Endothelial cell of umbilical vein (primary cell): ENCODE data around the gene CEP43. TPM values are rescaled to one million over a fixed set of nuclear protein-coding genes. Genes with fewer than 3 reads are reported as not detected.

Experiments
- BruUV-seq: library from RNA; stranded (reverse); fragments of 400-500 nt; replicated peaks from 2 replicates; lab custom pipeline; 2021; lab: Mats Ljungman, UMichigan
- CTCF ChIA-PET: fragments of 300-600, 350-600 bp; sonication (Branson Sonifier 250); formaldehyde crosslinking; loops from one replicate; lab custom pipeline; 2021; ENCODE audit warnings: antibody characterized with exemption, inconsistent platforms; lab: Charles Lee
- POLR2A ChIA-PET: fragments of 300-600, 350-600 bp; sonication (Branson Sonifier 250); formaldehyde crosslinking; loops from one replicate; lab custom pipeline; 2021; ENCODE audit warnings: antibody characterized with exemption, inconsistent platforms; lab: Charles Lee
- DNase-seq: peaks from one replicate; pipeline ENCODE4 v3.0.0-alpha.2; 2011; ENCODE audit warnings: low read depth, low spot score
- FAIRE-seq: peaks from 2 replicates; lab custom pipeline; 2011; peaks lifted over from hg19 to GRCh38; lab: Jason Lieb, UNC
- H2AFZ ChIP-seq: 2 replicates; pipeline ENCODE4 v1.6.0; 2012; ENCODE audit warnings: low read depth, low read length, control low read depth, inconsistent platforms
- H3K27ac ChIP-seq: 2 replicates; pipeline ENCODE4 v1.5.1; 2011; ENCODE audit warnings: low read depth, mild to moderate bottlenecking, control low read depth, low read length, moderate library complexity; ENCODE audit not compliant: insufficient read depth
- H3K27me3 ChIP-seq, 2 experiments: 2 replicates each; pipeline versions ENCODE4 v1.6.0 to v1.6.1; 2011; ENCODE audit warnings: low read length in 2 of 2, mixed read lengths in 1 of 2; ENCODE audit not compliant: control insufficient read depth in 2 of 2, insufficient read depth in 2 of 2
- H3K36me3 ChIP-seq, 2 experiments: 2 replicates in 1 of 2; 3 replicates in 1 of 2; pipeline ENCODE4 v1.5.1; 2011; ENCODE audit warnings: low read length in 2 of 2, mild to moderate bottlenecking in 1 of 2, moderate library complexity in 1 of 2; ENCODE audit not compliant: control insufficient read depth in 2 of 2, insufficient read depth in 2 of 2; ENCODE audit errors: extremely low read depth in 1 of 2
- H3K4me1 ChIP-seq: 3 replicates; pipeline ENCODE4 v1.5.1; 2011; ENCODE audit warnings: mild to moderate bottlenecking, low read length; ENCODE audit not compliant: control insufficient read depth, insufficient read depth; ENCODE audit errors: extremely low read depth
- H3K4me2 ChIP-seq: 2 replicates; pipeline ENCODE4 v1.6.1; 2011; ENCODE audit warnings: low read length, control low read depth, mixed read lengths; ENCODE audit not compliant: insufficient read depth
- H3K4me3 ChIP-seq, 3 experiments: fragments of 200-600 bp in 1 of 3; sonication (generic), shearing (Covaris generic) in 1 of 3; replicated peaks in 1 of 3; 2 replicates each; pipeline ENCODE4 v1.5.1; 2011 to 2016; ENCODE audit warnings: control low read depth in 3 of 3, low read length in 3 of 3, mild to moderate bottlenecking in 2 of 3, inconsistent platforms in 1 of 3, low read depth in 1 of 3, moderate library complexity in 1 of 3; ENCODE audit not compliant: insufficient read depth in 1 of 3
- H3K79me2 ChIP-seq: 2 replicates; pipeline ENCODE4 v1.6.0; 2012; ENCODE audit warnings: low read length, inconsistent platforms; ENCODE audit not compliant: control insufficient read depth, insufficient read depth
- H3K9ac ChIP-seq: replicated peaks from 2 replicates; pipeline ENCODE3; 2011; ENCODE audit warnings: low read length, control low read depth; ENCODE audit not compliant: insufficient read depth; ENCODE audit errors: extremely low read depth
- H3K9me1 ChIP-seq: replicated peaks from 3 replicates; pipeline ENCODE4 v1.6.0; 2011; ENCODE audit warnings: mild to moderate bottlenecking, low read length; ENCODE audit not compliant: control insufficient read depth, insufficient read depth; ENCODE audit errors: extremely low read depth
- H3K9me3 ChIP-seq: replicated peaks from 2 replicates; pipeline ENCODE4 v1.5.1; 2012; ENCODE audit warnings: low read length, inconsistent platforms; ENCODE audit not compliant: control insufficient read depth, insufficient read depth
- H4K20me1 ChIP-seq: replicated peaks from 2 replicates; pipeline ENCODE3; 2011; ENCODE audit warnings: mild to moderate bottlenecking, low read length; ENCODE audit not compliant: control insufficient read depth, insufficient read depth; ENCODE audit errors: extremely low read depth
- EZH2 ChIP-seq: IDR thresholded peaks from 2 replicates; pipeline ENCODE4 v1.6.1; 2012; ENCODE audit warnings: borderline replicate concordance, low read depth, mild to moderate bottlenecking, moderate library complexity, low read length, inconsistent platforms; ENCODE audit not compliant: severe bottlenecking
- FOS ChIP-seq: IDR thresholded peaks from 2 replicates; pipeline ENCODE4 v1.6.1; 2011; ENCODE audit warnings: mild to moderate bottlenecking, low read length, moderate library complexity, borderline replicate concordance; ENCODE audit not compliant: insufficient read depth
- GATA2 ChIP-seq: IDR thresholded peaks from 2 replicates; pipeline ENCODE4 v1.7.0; 2011; ENCODE audit warnings: low read depth, mild to moderate bottlenecking, moderate library complexity, mixed read lengths, low read length; ENCODE audit not compliant: insufficient read length, insufficient read depth
- JUN ChIP-seq: IDR thresholded peaks from 2 replicates; pipeline ENCODE4 v1.6.1; 2011; ENCODE audit warnings: borderline replicate concordance, low read depth; ENCODE audit not compliant: insufficient read length, insufficient read depth
- MYC ChIP-seq: IDR thresholded peaks from one replicate; pipeline ENCODE4 v1.6.1; 2011; ENCODE audit warnings: mild to moderate bottlenecking, low read depth, low read length
- POLR2A ChIP-seq: IDR thresholded peaks from 2 replicates; pipeline ENCODE4 v1.6.1; 2012; ENCODE audit warnings: low read depth, mild to moderate bottlenecking, control low read depth, low read length
- POLR2AphosphoS5 ChIP-seq: IDR thresholded peaks from 2 replicates; pipeline ENCODE4 v1.6.1; 2012; ENCODE audit warnings: low read depth, mild to moderate bottlenecking, control low read depth, low read length, moderate library complexity; ENCODE audit not compliant: insufficient read depth
- dilution Hi-C: fragments of 300-500 bp; cut with MboI; formaldehyde crosslinking; loops from one replicate; pipeline ENCODE4 v1.15.0; 2019; ENCODE audit warnings: low sequenced_read_pairs; ENCODE audit not compliant: extremely low pct_ligation_motif_present
- intact Hi-C: fragments of 100-400 bp; cut with micrococcal nuclease; formaldehyde crosslinking; loops from one replicate; pipeline ENCODE4 v1.10.0; 2022
- polyA plus RNA-seq, 4 experiments: library from polyadenylated mRNA; depleted of rRNA in 3 of 4; stranded (reverse) in 3 of 4; unstranded in 1 of 4; fragments of >200 nt; gene quantifications; 2 replicates each; pipeline versions ENCODE4 v1.2.1 to v1.2.3, GENCODE V29; 2011 to 2012; ENCODE audit warnings: missing spikeins in 1 of 4
- total RNA-seq: library from RNA; stranded (reverse); gene quantifications from 2 replicates; pipeline ENCODE4 v1.2.3, GENCODE V29; 2021
- TF ChIP-seq, protein P1 (sequence below): IDR thresholded peaks from 2 replicates; pipeline ENCODE4 v1.6.1; 2011; ENCODE audit not compliant: insufficient read depth, insufficient read length
- TF ChIP-seq, protein P2 (sequence below), 2 donors: IDR thresholded peaks; 1 replicate in 1 of 2; 2 replicates in 1 of 2; pipeline ENCODE4 v1.5.1; 2011; ENCODE audit warnings: low read length in 2 of 2, mild to moderate bottlenecking in 2 of 2, moderate library complexity in 2 of 2, control low read depth in 1 of 2, inconsistent platforms in 1 of 2, low read depth in 1 of 2; ENCODE audit not compliant: insufficient read depth in 1 of 2; ENCODE audit errors: extremely low read depth in 1 of 2

CEP43 gene
- total and polyA plus RNA-seq, 2 donors (not counting 3 experiments of a cell fraction or from before 2014, with no cell fraction given) = 6.5 to 22.5 TPM

DNA sequence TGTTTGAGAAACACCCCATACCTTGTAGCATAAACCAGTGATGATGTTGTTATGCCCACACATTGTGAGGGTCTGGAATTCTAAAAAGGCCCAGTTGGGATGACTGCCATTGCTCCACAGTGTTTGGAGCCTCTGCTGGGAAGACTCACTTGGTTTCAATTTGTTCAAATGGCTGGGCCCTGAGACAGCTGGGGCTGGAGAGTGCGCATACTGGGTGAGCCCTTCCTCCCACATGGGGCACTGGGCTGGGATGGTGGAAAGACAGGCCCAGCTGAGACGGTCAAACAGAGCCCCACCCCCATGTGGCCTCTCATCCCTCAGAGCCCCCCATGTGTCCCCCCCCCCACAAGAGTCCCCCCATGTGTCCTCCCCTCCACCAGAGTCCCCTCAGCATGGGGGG lies 22.6 kb upstream of the CEP43 start:
- no peaks in the 10 kb centered on the region for H3K79me2 ChIP-seq
- POLR2A ChIA-PET = no interaction called here

More for the DNA sequence above, 22.6 kb upstream of the CEP43 start:
- no peaks in the 10 kb centered on the region for H3K9me3 ChIP-seq
- TF ChIP-seq FOS (no peak), EZH2 (no peak), JUN (no peak), MYC (no peak), POLR2AphosphoS5 (no peak), GATA2 (no peak), POLR2A (no peak)
- TF ChIP-seq, protein P1, sequence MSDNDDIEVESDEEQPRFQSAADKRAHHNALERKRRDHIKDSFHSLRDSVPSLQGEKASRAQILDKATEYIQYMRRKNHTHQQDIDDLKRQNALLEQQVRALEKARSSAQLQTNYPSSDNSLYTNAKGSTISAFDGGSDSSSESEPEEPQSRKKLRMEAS = no peak
- TF ChIP-seq, protein P2, sequence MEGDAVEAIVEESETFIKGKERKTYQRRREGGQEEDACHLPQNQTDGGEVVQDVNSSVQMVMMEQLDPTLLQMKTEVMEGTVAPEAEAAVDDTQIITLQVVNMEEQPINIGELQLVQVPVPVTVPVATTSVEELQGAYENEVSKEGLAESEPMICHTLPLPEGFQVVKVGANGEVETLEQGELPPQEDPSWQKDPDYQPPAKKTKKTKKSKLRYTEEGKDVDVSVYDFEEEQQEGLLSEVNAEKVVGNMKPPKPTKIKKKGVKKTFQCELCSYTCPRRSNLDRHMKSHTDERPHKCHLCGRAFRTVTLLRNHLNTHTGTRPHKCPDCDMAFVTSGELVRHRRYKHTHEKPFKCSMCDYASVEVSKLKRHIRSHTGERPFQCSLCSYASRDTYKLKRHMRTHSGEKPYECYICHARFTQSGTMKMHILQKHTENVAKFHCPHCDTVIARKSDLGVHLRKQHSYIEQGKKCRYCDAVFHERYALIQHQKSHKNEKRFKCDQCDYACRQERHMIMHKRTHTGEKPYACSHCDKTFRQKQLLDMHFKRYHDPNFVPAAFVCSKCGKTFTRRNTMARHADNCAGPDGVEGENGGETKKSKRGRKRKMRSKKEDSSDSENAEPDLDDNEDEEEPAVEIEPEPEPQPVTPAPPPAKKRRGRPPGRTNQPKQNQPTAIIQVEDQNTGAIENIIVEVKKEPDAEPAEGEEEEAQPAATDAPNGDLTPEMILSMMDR (IDR thresholded peaks at IDR 0.05; ENCODE audit: extremely low read depth in 1 of 2, insufficient read depth in 1 of 2, low read depth in 1 of 2, low read length in 2 of 2) = no peak
- no peak for FAIRE-seq
- H3K27ac ChIP-seq = no peak overlapping the region
- no peak overlapping the region for H3K4me3 ChIP-seq
- H3K4me1 ChIP-seq = peaks cover 9% of the 10 kb centered on the region
- no peak overlapping the region for H3K9ac ChIP-seq
- no peak overlapping the region for H3K4me2 ChIP-seq
- CTCF ChIA-PET = interaction anchor here (8.5 kb wide), 1 partner anchor 13 kb away, joined by 73 read pairs; no protein-coding TSS in a partner anchor
- no peaks in the 10 kb centered on the region for H3K36me3 ChIP-seq
- H3K27me3 ChIP-seq = no peaks in the 10 kb centered on the region
- DNase-seq = no peak
- BruUV-seq = no TSS peak
- no peaks in the 10 kb centered on the region for H4K20me1 ChIP-seq
- dilution Hi-C loops = no loop called here
- no peaks in the 10 kb centered on the region for H3K9me1 ChIP-seq
- intact Hi-C loops = no loop called here
- no peak overlapping the region for H2AFZ ChIP-seq
